Upper lobe of left lung (tissue), 6 donors: Measurements from ENCODE around the gene CUX1. TPM values are rescaled to one million over a fixed set of nuclear protein-coding genes. Genes with fewer than 3 reads are reported as not detected.

ENCODE experiments used
- ATAC-seq, 2 donors: fragments of 200-7000 bp; cut with Tn5 transposase; one replicate each; pipeline ENCODE4 v1.9.1; 2022; ENCODE audit warnings: mild to moderate bottlenecking in 2 of 2, moderate library complexity in 2 of 2; ENCODE audit not compliant: low FRiP score in 2 of 2
- DNase-seq, 2 donors: peaks; one replicate each; pipeline ENCODE4 v3.0.0-alpha.2; 2019 to 2020
- H3K27ac ChIP-seq, 4 donors: fragments of 200-600 bp; sonication (generic); one replicate each; pipeline ENCODE4 v1.5.1; 2016 to 2019
- H3K27me3 ChIP-seq, 4 donors: fragments of 200-600 bp; sonication (generic); one replicate each; pipeline ENCODE4 v1.5.1; 2017 to 2019
- H3K36me3 ChIP-seq, 4 donors: fragments of 200-600 bp; sonication (generic); one replicate each; pipeline ENCODE4 v1.5.1; 2016 to 2019
- H3K4me1 ChIP-seq, 4 donors: fragments of 200-600 bp; sonication (generic); one replicate each; pipeline ENCODE4 v1.5.1; 2018 to 2019
- H3K4me3 ChIP-seq, 4 donors: fragments of 200-600 bp; sonication (generic); one replicate each; pipeline ENCODE4 v1.5.1; 2017 to 2019; ENCODE audit warnings: mild to moderate bottlenecking in 2 of 4, moderate library complexity in 1 of 4
- H3K9me3 ChIP-seq, 4 donors: fragments of 200-600 bp; sonication (generic); one replicate each; pipeline ENCODE4 v1.5.1; 2018 to 2019
- EP300 ChIP-seq, 4 donors: sonication (generic); formaldehyde crosslinking; IDR thresholded peaks; one replicate each; pipeline ENCODE4 v1.5.1; 2017; ENCODE audit warnings: antibody characterized with exemption in 4 of 4, control low read depth in 2 of 4
- POLR2A ChIP-seq, 4 donors: fragments of 450-650 bp; IDR thresholded peaks; one replicate each; pipeline ENCODE4 v1.5.1; 2016 to 2017; ENCODE audit warnings: antibody characterized with exemption in 4 of 4, mild to moderate bottlenecking in 2 of 4
- POLR2AphosphoS5 ChIP-seq, 2 donors: sonication (generic); formaldehyde crosslinking; IDR thresholded peaks; one replicate each; pipeline ENCODE4 v1.5.1; 2017; ENCODE audit warnings: antibody characterized with exemption in 2 of 2
- WGBS, 2 donors: methylation state at CpG; one replicate each; pipeline ENCODE4 v1.1.5; 2017 to 2018; 5-methylcytosine and 5-hydroxymethylcytosine counted together
- total RNA-seq, 6 donors: library from RNA; depleted of rRNA in 4 of 6; stranded (reverse); fragments of >200 nt in 4 of 6; gene quantifications; one replicate each; pipeline versions ENCODE4 v1.1.0 to v1.2.1, GENCODE V29; 2016 to 2021
- TF ChIP-seq, protein P1 (sequence below), 6 experiments: fragments of 450-650 bp in 4 of 6; fragments of 200-600 bp in 2 of 6; sonication (generic) in 2 of 6; IDR thresholded peaks; one replicate each; pipeline ENCODE4 v1.5.1; 2016 to 2019; ENCODE audit warnings: antibody characterized with exemption in 6 of 6
- donor health status: DM: no; HTN: no; CAD: no; lungs with moderate emphysema.
- donor health status: DM: no; HTN: yes; CAD: no; lungs with severe emphysema.

CUX1 gene
- total RNA-seq, 6 donors from 2014 or later: 106 to 188 (median 115) TPM

DNA sequence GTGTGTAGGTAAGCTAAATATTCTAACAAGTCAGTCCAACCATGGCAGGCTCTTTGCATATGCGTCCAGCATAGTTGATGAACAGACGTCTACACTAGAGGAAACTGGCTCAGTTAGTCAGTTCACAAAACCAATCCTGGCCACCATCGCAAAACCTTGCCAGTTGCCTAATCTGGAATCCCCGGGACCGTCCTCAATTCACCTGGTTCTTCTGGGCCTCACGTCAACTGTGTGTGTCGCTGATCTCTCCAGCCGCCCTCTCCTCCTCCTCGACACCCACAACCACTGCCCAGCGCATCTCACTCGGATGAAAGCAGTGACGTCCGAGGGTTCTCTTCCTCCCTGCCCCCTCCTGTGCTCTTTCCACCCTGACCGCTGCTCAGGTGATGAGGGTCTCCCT is 251.4 kb downstream of the CUX1 start:
- TF ChIP-seq POLR2AphosphoS5 (IDR thresholded peaks at IDR 0.05) (no peak), EP300 (IDR thresholded peaks at IDR 0.05) (no peak), POLR2A (IDR thresholded peaks at IDR 0.05) (no peak)
- TF ChIP-seq, protein P1, sequence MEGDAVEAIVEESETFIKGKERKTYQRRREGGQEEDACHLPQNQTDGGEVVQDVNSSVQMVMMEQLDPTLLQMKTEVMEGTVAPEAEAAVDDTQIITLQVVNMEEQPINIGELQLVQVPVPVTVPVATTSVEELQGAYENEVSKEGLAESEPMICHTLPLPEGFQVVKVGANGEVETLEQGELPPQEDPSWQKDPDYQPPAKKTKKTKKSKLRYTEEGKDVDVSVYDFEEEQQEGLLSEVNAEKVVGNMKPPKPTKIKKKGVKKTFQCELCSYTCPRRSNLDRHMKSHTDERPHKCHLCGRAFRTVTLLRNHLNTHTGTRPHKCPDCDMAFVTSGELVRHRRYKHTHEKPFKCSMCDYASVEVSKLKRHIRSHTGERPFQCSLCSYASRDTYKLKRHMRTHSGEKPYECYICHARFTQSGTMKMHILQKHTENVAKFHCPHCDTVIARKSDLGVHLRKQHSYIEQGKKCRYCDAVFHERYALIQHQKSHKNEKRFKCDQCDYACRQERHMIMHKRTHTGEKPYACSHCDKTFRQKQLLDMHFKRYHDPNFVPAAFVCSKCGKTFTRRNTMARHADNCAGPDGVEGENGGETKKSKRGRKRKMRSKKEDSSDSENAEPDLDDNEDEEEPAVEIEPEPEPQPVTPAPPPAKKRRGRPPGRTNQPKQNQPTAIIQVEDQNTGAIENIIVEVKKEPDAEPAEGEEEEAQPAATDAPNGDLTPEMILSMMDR (IDR thresholded peaks at IDR 0.05): no peak

DNA sequence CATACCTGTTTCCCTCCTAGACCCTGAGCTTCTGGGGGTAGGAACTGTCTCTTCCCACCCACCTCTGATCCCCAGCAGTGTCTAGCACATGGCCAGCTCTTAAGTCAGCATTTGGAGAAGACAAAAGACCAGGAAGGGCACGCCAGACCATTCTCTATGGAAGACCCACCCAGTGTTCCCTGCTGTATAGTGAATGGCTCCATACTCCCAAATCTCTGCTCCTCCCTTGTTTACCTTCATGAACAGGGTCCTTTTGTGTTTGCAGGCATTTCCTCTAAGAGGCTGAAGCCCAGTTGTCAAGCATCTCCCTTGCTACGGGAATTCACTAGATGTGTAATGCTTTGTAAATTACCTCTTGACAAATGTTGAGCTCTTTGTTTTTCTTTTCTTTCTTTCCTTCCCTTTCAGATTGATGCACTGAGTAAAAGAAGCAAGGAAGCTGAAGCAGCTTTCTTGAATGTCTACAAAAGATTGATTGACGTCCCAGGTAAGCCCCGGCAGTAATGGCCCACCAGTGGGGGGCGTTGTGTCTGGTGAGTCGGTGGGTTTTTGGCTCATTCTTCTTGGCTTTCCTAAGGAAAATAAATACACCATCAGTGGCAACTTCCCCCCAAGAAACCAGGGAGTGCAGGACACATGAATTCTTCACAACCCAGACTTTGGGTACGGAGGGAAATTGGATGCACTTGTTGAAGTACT is 252.7 kb downstream of the CUX1 start:
- Histone ChIP-seq H3K9me3 (peaks cover 0 to 4% (median 0%) of the 10 kb centered on the region in 4 donors), H3K4me1 (peaks cover 0 to 1% (median 0%) of the 10 kb centered on the region in 4 donors), H3K4me3 (no peak overlapping the region), H3K27ac (no peak overlapping the region), H3K27me3 (no peaks in the 10 kb centered on the region), H3K36me3 (peaks cover 0 to 37% (median 13%) of the 10 kb centered on the region in 4 donors)
- DNase-seq (no peak), ATAC-seq (no peak)
- WGBS, 2 donors: 91 to 95% methylated on average over 7 of the region's 7 CpGs
- TF ChIP-seq POLR2A (IDR thresholded peaks at IDR 0.05) (no peak), POLR2AphosphoS5 (IDR thresholded peaks at IDR 0.05) (no peak), EP300 (IDR thresholded peaks at IDR 0.05) (no peak)
- TF ChIP-seq, protein P1 (IDR thresholded peaks at IDR 0.05): no peak

More for the DNA sequence above, 251.4 kb downstream of the CUX1 start:
- Histone ChIP-seq H3K27me3 (no peaks in the 10 kb centered on the region), H3K27ac (no peak overlapping the region), H3K36me3 (peaks cover 0 to 31% (median 13%) of the 10 kb centered on the region in 4 donors), H3K4me3 (no peak overlapping the region), H3K4me1 (peaks cover 4 to 13% (median 8%) of the 10 kb centered on the region in 4 donors), H3K9me3 (peaks cover 0 to 4% (median 0%) of the 10 kb centered on the region in 4 donors)
- 88 to 90% methylated on average over 14 of the region's 14 CpGs for WGBS, 2 donors
- ATAC-seq (no peak), DNase-seq (no peak)

GRCh38 chr7:102072003-102072402 is 254.6 kb downstream of the CUX1 start:
- Histone ChIP-seq H3K27ac (no peak overlapping the region), H3K27me3 (no peaks in the 10 kb centered on the region), H3K4me3 (no peak overlapping the region), H3K4me1 (no peaks in the 10 kb centered on the region), H3K9me3 (peaks cover 0 to 4% (median 0%) of the 10 kb centered on the region in 4 donors), H3K36me3 (peaks cover 0 to 31% (median 17%) of the 10 kb centered on the region in 4 donors)
- ATAC-seq (no peak), DNase-seq (no peak)
- 89 to 99% methylated on average over 5 of the region's 5 CpGs for WGBS, 2 donors
- TF ChIP-seq, protein P1 (IDR thresholded peaks at IDR 0.05): no peak
- no peak for TF ChIP-seq EP300 (IDR thresholded peaks at IDR 0.05)
- no peak for TF ChIP-seq POLR2A (IDR thresholded peaks at IDR 0.05)
- TF ChIP-seq POLR2AphosphoS5 (IDR thresholded peaks at IDR 0.05): no peak

DNA sequence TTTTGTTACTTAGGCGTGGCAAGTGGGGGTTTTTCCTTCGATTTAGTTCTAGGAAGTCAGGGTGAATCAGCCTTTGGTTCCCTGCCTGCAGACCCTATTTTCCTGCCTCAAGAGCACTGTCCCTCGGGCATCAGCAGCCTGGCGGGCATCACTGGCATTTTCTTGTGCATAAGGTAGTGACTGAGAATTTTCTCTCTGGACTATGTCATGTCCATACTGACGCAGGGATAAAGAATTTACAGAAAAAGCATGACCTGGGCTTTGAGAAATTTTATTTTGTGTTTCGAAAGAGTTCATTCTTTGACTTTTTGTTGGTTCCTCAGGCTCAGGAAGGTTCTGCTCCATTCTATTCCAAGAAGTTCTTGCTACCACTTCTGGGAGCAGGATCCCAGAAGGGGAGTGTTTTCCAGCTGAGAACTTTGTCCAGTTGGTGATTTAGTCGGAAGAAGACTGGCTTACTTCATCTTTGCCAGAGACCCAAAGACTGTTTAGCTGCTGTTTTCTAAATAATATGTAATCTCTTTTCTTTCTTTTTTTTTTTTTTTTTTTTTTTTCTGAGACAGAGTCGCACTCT is 255.3 kb downstream of the CUX1 start:
- ATAC-seq (no peak), DNase-seq (no peak)
- H3K4me3 ChIP-seq: no peak overlapping the region
- peaks cover 0 to 4% (median 0%) of the 10 kb centered on the region in 4 donors for H3K9me3 ChIP-seq
- no peak for TF ChIP-seq EP300 (IDR thresholded peaks at IDR 0.05)
- no peak for TF ChIP-seq POLR2A (IDR thresholded peaks at IDR 0.05)
- TF ChIP-seq, protein P1 (IDR thresholded peaks at IDR 0.05): no peak
- TF ChIP-seq POLR2AphosphoS5 (IDR thresholded peaks at IDR 0.05): no peak
- no peak overlapping the region for H3K27ac ChIP-seq
- no peaks in the 10 kb centered on the region for H3K27me3 ChIP-seq
- H3K36me3 ChIP-seq: peaks cover 0 to 31% (median 17%) of the 10 kb centered on the region in 4 donors
- 87 to 92% methylated on average over 8 of the region's 8 CpGs for WGBS, 2 donors
- no peaks in the 10 kb centered on the region for H3K4me1 ChIP-seq
